ENCODE data around the gene LDB2.

The LDB2 gene

GRCh38 chr4:16790508-16790907 is 107.9 kb downstream of the LDB2 start:
- DNase-seq, result no peak

GRCh38 chr4:16788868-16789267 is 109.6 kb downstream of the LDB2 start:
- no peak for DNase-seq

- no peak for DNase-seq
These were observed 112.5 kb downstream of the LDB2 start for GRCh38 chr4:16785793-16786527.

- DNase-seq, result no peak
These were observed 115.3 kb downstream of the LDB2 start for GRCh38 chr4:16783119-16783518.

GRCh38 chr4:16779028-16779675 is 119.3 kb downstream of the LDB2 start:
- no peak for DNase-seq

GRCh38 chr4:16777726-16778125 is 120.7 kb downstream of the LDB2 start:
- DNase-seq, result no peak

GRCh38 chr4:16775411-16776154 is 122.9 kb downstream of the LDB2 start:
- no peak for DNase-seq

- no peak for DNase-seq
These were observed 126.0 kb downstream of the LDB2 start for GRCh38 chr4:16772366-16772850.

GRCh38 chr4:16770710-16771285 is 127.6 kb downstream of the LDB2 start:
- DNase-seq, result no peak

- no peak for DNase-seq
These were observed 130.6 kb downstream of the LDB2 start for GRCh38 chr4:16767861-16768260.

- DNase-seq, result no peak
These were observed 131.2 kb downstream of the LDB2 start for GRCh38 chr4:16767251-16767650.

- no peak for DNase-seq
These were observed 132.9 kb downstream of the LDB2 start for GRCh38 chr4:16765546-16765945.

- no peak for DNase-seq
These were observed 133.8 kb downstream of the LDB2 start for GRCh38 chr4:16764622-16765021.

GRCh38 chr4:16760617-16761363 is 137.7 kb downstream of the LDB2 start:
- DNase-seq, result no peak

- no peak for DNase-seq
These were observed 138.4 kb downstream of the LDB2 start for GRCh38 chr4:16759931-16760582.

- no peak for DNase-seq
These were observed 139.6 kb downstream of the LDB2 start for GRCh38 chr4:16758816-16759215.

GRCh38 chr4:16758255-16758654 is 140.2 kb downstream of the LDB2 start:
- no peak for DNase-seq

- DNase-seq, result no peak
These were observed 141.3 kb downstream of the LDB2 start for GRCh38 chr4:16757080-16757521.

- DNase-seq, result no peak
These were observed 144.3 kb downstream of the LDB2 start for GRCh38 chr4:16754104-16754503.

GRCh38 chr4:16752150-16752549 is 146.3 kb downstream of the LDB2 start:
- DNase-seq, result no peak

- DNase-seq, result no peak
These were observed 147.4 kb downstream of the LDB2 start for GRCh38 chr4:16750882-16751642.

All from NCI-H1092 (cell line).